ENCODE results near the gene ABCC12. TPM values are rescaled to one million over a fixed set of nuclear protein-coding genes. Genes with fewer than 3 reads are reported as not detected.

The ABCC12 gene
- total RNA-seq, 1 donor from 2014 or later: 1.2 TPM

- no peak for DNase-seq
Measured at GRCh38 chr16:48131201-48131935, 24.4 kb downstream of the ABCC12 start.

GRCh38 chr16:48129926-48130325, 25.9 kb downstream of the ABCC12 start:
- no peak for DNase-seq

- no peak for DNase-seq
Measured at GRCh38 chr16:48128769-48129168, 27.0 kb downstream of the ABCC12 start.

- DNase-seq: peak; percentile 20
Measured at GRCh38 chr16:48126801-48127644, 28.8 kb downstream of the ABCC12 start.

GRCh38 chr16:48125888-48126287, 29.9 kb downstream of the ABCC12 start:
- DNase-seq: no peak

- no peak for DNase-seq
Measured at GRCh38 chr16:48124266-48124665, 31.5 kb downstream of the ABCC12 start.

GRCh38 chr16:48123104-48123788, 32.5 kb downstream of the ABCC12 start:
- peak; percentile 63 for DNase-seq

GRCh38 chr16:48121276-48121675, 34.5 kb downstream of the ABCC12 start:
- DNase-seq: no peak

- DNase-seq: peak; percentile 10
Measured at GRCh38 chr16:48118841-48119240, 37.0 kb downstream of the ABCC12 start.

GRCh38 chr16:48117217-48118105, 38.3 kb downstream of the ABCC12 start:
- no peak for DNase-seq

- no peak for DNase-seq
Measured at GRCh38 chr16:48115299-48115698, 40.5 kb downstream of the ABCC12 start.

- no peak for DNase-seq
Measured at GRCh38 chr16:48114410-48114809, 41.4 kb downstream of the ABCC12 start.

- no peak for DNase-seq
Measured at GRCh38 chr16:48113471-48113870, 42.3 kb downstream of the ABCC12 start.

GRCh38 chr16:48113001-48113400, 42.8 kb downstream of the ABCC12 start:
- no peak for DNase-seq

- no peak for DNase-seq
Measured at GRCh38 chr16:48112600-48112999, 43.2 kb downstream of the ABCC12 start.

- DNase-seq: no peak
Measured at GRCh38 chr16:48110982-48111381, 44.8 kb downstream of the ABCC12 start.

GRCh38 chr16:48110000-48110399, 45.8 kb downstream of the ABCC12 start:
- DNase-seq: no peak

GRCh38 chr16:48109475-48109874, 46.3 kb downstream of the ABCC12 start:
- no peak for DNase-seq

- DNase-seq: no peak
Measured at GRCh38 chr16:48106446-48106845, 49.3 kb downstream of the ABCC12 start.
